Erythroblast (primary cell): ENCODE results near the gene PCDHGB6.

Source experiments
- GATA1 ChIP-seq: IDR thresholded peaks from 2 replicates; pipeline ENCODE4 v1.6.1; 2011; ENCODE audit warnings: low read depth, mild to moderate bottlenecking, control low read depth, low read length, moderate library complexity
- POLR2A ChIP-seq: IDR thresholded peaks from 2 replicates; pipeline ENCODE4 v1.6.1; 2011; ENCODE audit warnings: mild to moderate bottlenecking, low read length

GRCh38 chr5:141434006-141434405, 26.2 kb downstream of the PCDHGB6 start:
- TF ChIP-seq GATA1: no peak
- no peak for TF ChIP-seq POLR2A
